ENCODE data around the gene GMIP.
"Not testable (repeated sequence)": the region's sequence is repeated elsewhere in the genome, so short reads cannot be mapped to it uniquely, and the experiment has no call there.

GMIP gene

DNA sequence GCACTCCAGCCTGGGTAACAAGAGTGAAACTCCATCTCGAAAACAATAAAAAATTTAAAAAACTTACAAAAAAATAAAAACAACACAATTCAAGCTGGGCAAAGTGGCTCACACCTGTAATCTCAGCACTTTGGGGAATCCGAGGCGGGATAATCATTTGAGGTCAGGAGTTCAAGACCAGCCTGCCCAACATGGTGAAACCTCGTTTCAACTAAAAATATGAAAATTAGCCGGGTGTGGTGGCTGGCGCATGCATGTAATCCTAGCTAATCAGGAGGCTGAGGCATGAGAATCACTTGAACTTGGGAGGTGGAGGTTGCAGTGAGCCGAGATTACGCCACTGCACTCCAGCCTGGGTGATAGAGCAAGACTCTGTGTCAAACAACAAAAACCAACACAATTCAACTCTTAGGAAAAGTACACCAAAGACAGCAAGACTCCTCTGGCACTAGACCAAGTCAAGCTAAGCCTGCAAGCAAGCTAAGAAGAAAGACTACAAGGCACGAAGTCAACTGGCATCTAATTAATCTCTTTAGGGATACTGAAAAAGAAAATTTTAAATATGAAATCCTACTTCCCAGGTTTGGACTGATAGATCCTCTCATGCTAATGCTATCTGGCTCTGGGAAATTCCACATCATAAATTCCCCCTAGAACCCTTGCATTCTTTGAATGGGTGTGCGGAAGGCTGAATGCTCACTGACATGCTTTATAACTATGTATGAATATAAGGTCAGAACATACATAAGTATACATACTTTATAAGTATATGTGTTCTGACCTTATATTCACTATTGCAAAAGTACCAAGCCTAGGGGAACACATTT lies 32.9 kb downstream of the GMIP start:
- no peak overlapping the region for H3K4me2 ChIP-seq (ENCODE audit: low read length)

DNA sequence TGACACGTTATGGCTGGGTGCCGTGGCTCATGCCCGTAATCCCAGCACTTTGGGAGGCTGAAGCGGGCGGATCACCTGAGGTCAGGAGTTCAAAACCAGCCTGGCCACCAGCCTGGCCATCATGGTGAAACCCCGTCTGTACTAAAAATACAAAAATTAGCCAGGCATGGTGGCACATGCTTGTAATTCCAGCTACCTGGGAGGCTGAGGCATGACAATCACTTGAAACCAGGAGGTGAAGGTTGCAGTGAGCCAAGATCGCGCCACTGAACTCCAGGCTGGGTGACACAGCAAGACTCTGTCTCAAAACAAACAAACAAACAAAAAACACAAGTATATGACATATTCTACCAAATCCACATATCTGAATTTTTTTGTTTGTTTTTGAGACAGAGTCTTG lies 36.8 kb downstream of the GMIP start:
- H3F3A ChIP-seq (ENCODE audit: control insufficient read depth, insufficient read depth); H3K79me2 ChIP-seq (ENCODE audit: control insufficient read depth, low read length); H3K27ac ChIP-seq (ENCODE audit: low read depth, low read length): not testable (repeated sequence)

More for the DNA sequence above, 32.9 kb downstream of the GMIP start:
- Histone ChIP-seq H3K79me2 (ENCODE audit: control insufficient read depth, low read length) (no peaks in the 10 kb centered on the region), H4K20me1 (ENCODE audit: control insufficient read depth, insufficient read depth, low read depth, low read length) (no peaks in the 10 kb centered on the region), H3K4me3 (ENCODE audit: low read length) (no peak overlapping the region), H3F3A (ENCODE audit: control insufficient read depth, insufficient read depth) (no peaks in the 10 kb centered on the region), H3K9me3 (ENCODE audit: control insufficient read depth, insufficient read depth, low read length) (no peaks in the 10 kb centered on the region), H3K27me3 (ENCODE audit: control insufficient read depth, low read length) (no peaks in the 10 kb centered on the region), H3K36me3 (ENCODE audit: control insufficient read depth, low read length) (no peaks in the 10 kb centered on the region), H3K4me1 (ENCODE audit: control insufficient read depth, low read length) (peaks cover 4% of the 10 kb centered on the region), H3K9me2 (replicated peaks; ENCODE audit: control insufficient read depth, low read length) (no peaks in the 10 kb centered on the region), H3K27ac (ENCODE audit: low read depth, low read length) (no peak overlapping the region)
- TF ChIP-seq, protein P1, sequence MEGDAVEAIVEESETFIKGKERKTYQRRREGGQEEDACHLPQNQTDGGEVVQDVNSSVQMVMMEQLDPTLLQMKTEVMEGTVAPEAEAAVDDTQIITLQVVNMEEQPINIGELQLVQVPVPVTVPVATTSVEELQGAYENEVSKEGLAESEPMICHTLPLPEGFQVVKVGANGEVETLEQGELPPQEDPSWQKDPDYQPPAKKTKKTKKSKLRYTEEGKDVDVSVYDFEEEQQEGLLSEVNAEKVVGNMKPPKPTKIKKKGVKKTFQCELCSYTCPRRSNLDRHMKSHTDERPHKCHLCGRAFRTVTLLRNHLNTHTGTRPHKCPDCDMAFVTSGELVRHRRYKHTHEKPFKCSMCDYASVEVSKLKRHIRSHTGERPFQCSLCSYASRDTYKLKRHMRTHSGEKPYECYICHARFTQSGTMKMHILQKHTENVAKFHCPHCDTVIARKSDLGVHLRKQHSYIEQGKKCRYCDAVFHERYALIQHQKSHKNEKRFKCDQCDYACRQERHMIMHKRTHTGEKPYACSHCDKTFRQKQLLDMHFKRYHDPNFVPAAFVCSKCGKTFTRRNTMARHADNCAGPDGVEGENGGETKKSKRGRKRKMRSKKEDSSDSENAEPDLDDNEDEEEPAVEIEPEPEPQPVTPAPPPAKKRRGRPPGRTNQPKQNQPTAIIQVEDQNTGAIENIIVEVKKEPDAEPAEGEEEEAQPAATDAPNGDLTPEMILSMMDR (IDR thresholded peaks at IDR 0.05; ENCODE audit: low read depth, low read length, poor library complexity, severe bottlenecking): no peak
- no peak for TF ChIP-seq EZH2phosphoT487 (IDR thresholded peaks at IDR 0.05; ENCODE audit: borderline replicate concordance, low read length)

DNA sequence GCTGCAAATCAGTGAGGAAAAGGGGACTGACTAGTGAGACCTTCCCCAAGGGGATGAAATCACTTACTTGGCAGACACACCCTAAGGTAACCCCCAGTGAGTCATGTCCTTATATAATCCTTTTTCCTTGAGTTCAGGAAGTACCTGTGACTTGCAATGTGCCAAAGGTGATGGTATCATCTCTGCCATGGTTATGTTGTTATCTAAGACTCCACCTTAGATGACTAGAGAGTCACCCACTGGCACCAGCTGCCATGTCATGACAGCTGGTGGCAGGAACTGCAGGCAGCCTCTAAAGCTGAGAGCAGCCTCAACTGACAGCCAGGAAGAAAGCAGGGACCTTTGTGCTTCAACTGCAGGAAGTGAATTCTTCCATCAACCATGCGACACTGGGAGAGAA lies 37.4 kb downstream of the GMIP start:
- Histone ChIP-seq H3F3A (ENCODE audit: control insufficient read depth, insufficient read depth) (peaks cover 4% of the 10 kb centered on the region; the same call in 1 of the 2 replicates), H3K79me2 (ENCODE audit: control insufficient read depth, low read length) (no peaks in the 10 kb centered on the region), H3K9me3 (ENCODE audit: control insufficient read depth, insufficient read depth, low read length) (no peaks in the 10 kb centered on the region), H3K4me1 (ENCODE audit: control insufficient read depth, low read length) (peaks cover 11% of the 10 kb centered on the region), H3K4me3 (ENCODE audit: low read length) (no peak overlapping the region), H3K9me2 (replicated peaks; ENCODE audit: control insufficient read depth, low read length) (no peaks in the 10 kb centered on the region), H4K20me1 (ENCODE audit: control insufficient read depth, insufficient read depth, low read depth, low read length) (no peaks in the 10 kb centered on the region), H3K4me2 (ENCODE audit: low read length) (no peak overlapping the region), H3K27ac (ENCODE audit: low read depth, low read length) (no peak overlapping the region), H3K36me3 (ENCODE audit: control insufficient read depth, low read length) (no peaks in the 10 kb centered on the region), H3K27me3 (ENCODE audit: control insufficient read depth, low read length) (no peaks in the 10 kb centered on the region)
- TF ChIP-seq, protein P1 (IDR thresholded peaks at IDR 0.05; ENCODE audit: low read depth, low read length, poor library complexity, severe bottlenecking): no peak
- TF ChIP-seq EZH2phosphoT487 (IDR thresholded peaks at IDR 0.05; ENCODE audit: borderline replicate concordance, low read length): no peak

More for the DNA sequence above, 36.8 kb downstream of the GMIP start:
- not testable (repeated sequence) for H3K4me2 ChIP-seq (ENCODE audit: low read length); H4K20me1 ChIP-seq (ENCODE audit: control insufficient read depth, insufficient read depth, low read depth, low read length); H3K9me3 ChIP-seq (ENCODE audit: control insufficient read depth, insufficient read depth, low read length); H3K9me2 ChIP-seq (replicated peaks; ENCODE audit: control insufficient read depth, low read length); H3K27me3 ChIP-seq (ENCODE audit: control insufficient read depth, low read length); H3K4me3 ChIP-seq (ENCODE audit: low read length); H3K36me3 ChIP-seq (ENCODE audit: control insufficient read depth, low read length); H3K4me1 ChIP-seq (ENCODE audit: control insufficient read depth, low read length)

DNA sequence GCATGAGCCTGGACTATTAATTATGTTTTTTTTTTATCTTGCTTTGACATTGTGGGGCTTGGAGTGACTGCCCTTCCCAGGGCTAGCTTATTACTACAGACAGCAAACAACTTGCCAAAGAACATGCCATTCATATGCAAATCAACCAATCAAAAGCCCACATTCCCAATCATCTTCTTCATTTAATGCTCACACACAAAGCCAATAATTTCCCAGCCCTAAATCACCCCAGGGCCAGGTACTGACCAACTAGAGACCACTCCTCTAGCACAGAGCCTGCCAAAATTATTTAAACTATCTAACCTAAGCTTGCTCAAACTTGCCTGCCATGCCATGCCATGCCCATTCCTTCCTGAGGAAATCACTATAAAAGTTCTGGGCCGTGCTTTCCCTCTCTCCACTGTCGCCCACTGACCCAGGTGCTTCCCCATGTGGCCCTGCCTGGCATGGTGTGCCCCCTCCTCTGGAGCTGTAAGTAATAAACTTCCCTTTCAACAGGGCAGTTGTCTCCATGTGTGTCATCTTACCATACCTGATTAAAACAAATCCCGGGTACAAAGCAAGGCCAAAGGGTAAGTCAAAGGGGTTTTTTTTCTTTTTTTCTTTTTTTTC lies 40.6 kb downstream of the GMIP start:
- Histone ChIP-seq H3K9me3 (ENCODE audit: control insufficient read depth, insufficient read depth, low read length) (no peaks in the 10 kb centered on the region), H3K4me3 (ENCODE audit: low read length) (no peak overlapping the region), H3F3A (ENCODE audit: control insufficient read depth, insufficient read depth) (peaks cover 9% of the 10 kb centered on the region), H3K79me2 (ENCODE audit: control insufficient read depth, low read length) (no peaks in the 10 kb centered on the region), H3K4me2 (ENCODE audit: low read length) (no peak overlapping the region), H3K36me3 (ENCODE audit: control insufficient read depth, low read length) (peaks cover 1% of the 10 kb centered on the region), H3K4me1 (ENCODE audit: control insufficient read depth, low read length) (peaks cover 41% of the 10 kb centered on the region), H3K27me3 (ENCODE audit: control insufficient read depth, low read length) (no peaks in the 10 kb centered on the region), H4K20me1 (ENCODE audit: control insufficient read depth, insufficient read depth, low read depth, low read length) (no peaks in the 10 kb centered on the region), H3K27ac (ENCODE audit: low read depth, low read length) (no peak overlapping the region), H3K9me2 (replicated peaks; ENCODE audit: control insufficient read depth, low read length) (no peaks in the 10 kb centered on the region)
- TF ChIP-seq, protein P1 (IDR thresholded peaks at IDR 0.05; ENCODE audit: low read depth, low read length, poor library complexity, severe bottlenecking): no peak
- no peak for TF ChIP-seq EZH2phosphoT487 (IDR thresholded peaks at IDR 0.05; ENCODE audit: borderline replicate concordance, low read length)
